ENCODE data around the gene USPL1.

DNA sequence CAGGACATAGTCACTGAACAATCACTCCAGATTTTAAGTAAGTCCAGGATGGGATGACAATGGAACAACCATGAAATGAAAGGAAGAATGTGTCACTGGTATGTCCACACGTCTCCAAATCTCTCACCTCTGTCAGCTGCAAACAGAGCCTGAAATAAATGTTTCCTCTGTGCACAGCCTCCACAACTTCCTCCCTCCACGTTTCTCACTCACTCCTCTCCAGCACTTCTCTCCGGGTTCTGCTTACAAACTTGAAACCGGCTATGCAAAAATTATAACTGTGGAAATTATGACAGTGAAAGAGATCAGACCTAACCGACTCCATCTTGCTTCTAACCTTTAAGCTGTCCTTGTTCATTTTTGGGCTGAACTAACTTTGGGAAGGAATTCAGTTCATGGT lies 82.6 kb downstream of the USPL1 start:
- TF ChIP-seq TAF1 (IDR thresholded peaks at IDR 0.05; ENCODE audit: low read depth, low read length) (no peak), POLR2A (IDR thresholded peaks at IDR 0.05; ENCODE audit: low read depth, low read length) (no peak), POLR2AphosphoS5 (IDR thresholded peaks at IDR 0.05; ENCODE audit: low read depth, low read length) (no peak)
